CD14-positive monocyte (primary cell): ENCODE data around the gene DEPDC7. TPM values are rescaled to one million over a fixed set of nuclear protein-coding genes. Genes with fewer than 3 reads are reported as not detected.

Source experiments
- DNase-seq, 3 donors: peaks; one replicate each; pipeline ENCODE4 v3.0.0-alpha.2; 2011 to 2022
- H2AFZ ChIP-seq: 2 replicates; pipeline ENCODE4 v1.6.0; 2012; ENCODE audit warnings: mild to moderate bottlenecking, low read depth, low read length, inconsistent platforms; ENCODE audit not compliant: insufficient read depth, poor library complexity, severe bottlenecking
- H3K27ac ChIP-seq, 2 donors: 1 replicate in 1 of 2; 2 replicates in 1 of 2; pipeline ENCODE4 v1.5.1; 2012 to 2013; ENCODE audit warnings: low read length in 2 of 2, control low read depth in 1 of 2, inconsistent platforms in 1 of 2, low read depth in 1 of 2, mild to moderate bottlenecking in 1 of 2
- H3K27me3 ChIP-seq, 2 donors: one replicate each; pipeline versions ENCODE4 v1.6.0 to v1.6.1; 2011 to 2013; ENCODE audit warnings: low read length in 2 of 2; ENCODE audit not compliant: control insufficient read depth in 2 of 2, insufficient read depth in 2 of 2
- H3K36me3 ChIP-seq, 2 donors: replicated peaks in 1 of 2; 1 replicate in 1 of 2; 2 replicates in 1 of 2; pipeline versions ENCODE4 v1.5.1 to v1.6.1; 2012 to 2013; ENCODE audit warnings: low read length in 2 of 2, control low read depth in 1 of 2, inconsistent platforms in 1 of 2, mild to moderate bottlenecking in 1 of 2; ENCODE audit not compliant: insufficient read depth in 2 of 2, control insufficient read depth in 1 of 2
- H3K4me1 ChIP-seq, 2 donors: 1 replicate in 1 of 2; 2 replicates in 1 of 2; pipeline versions ENCODE4 v1.5.1 to v1.6.1; 2012 to 2013; ENCODE audit warnings: low read length in 2 of 2, control low read depth in 1 of 2, inconsistent platforms in 1 of 2, mild to moderate bottlenecking in 1 of 2, moderate library complexity in 1 of 2; ENCODE audit not compliant: insufficient read depth in 2 of 2, control insufficient read depth in 1 of 2
- H3K4me2 ChIP-seq: replicated peaks from 2 replicates; pipeline ENCODE3; 2012; ENCODE audit warnings: low read length, moderate library complexity, mild to moderate bottlenecking; ENCODE audit not compliant: poor library complexity, severe bottlenecking; ENCODE audit errors: extremely low read depth
- H3K4me3 ChIP-seq, 3 experiments: fragments of 200-600 bp in 1 of 3; sonication (generic) in 1 of 3; replicated peaks in 1 of 3; 1 replicate in 2 of 3; 2 replicates in 1 of 3; pipeline ENCODE4 v1.5.1; 2011 to 2013; ENCODE audit warnings: low read length in 3 of 3, mild to moderate bottlenecking in 3 of 3, control low read depth in 2 of 3, low read depth in 2 of 3, inconsistent platforms in 1 of 3, moderate library complexity in 1 of 3
- H3K79me2 ChIP-seq: 2 replicates; pipeline ENCODE4 v1.6.0; 2012; ENCODE audit warnings: mild to moderate bottlenecking, control low read depth, inconsistent platforms, low read length, moderate library complexity; ENCODE audit not compliant: insufficient read depth
- H3K9ac ChIP-seq: 2 replicates; pipeline ENCODE4 v1.6.0; 2017; ENCODE audit warnings: low read length, mild to moderate bottlenecking; ENCODE audit not compliant: insufficient read depth, poor library complexity, severe bottlenecking
- H3K9me3 ChIP-seq, 2 donors: replicated peaks in 1 of 2; 1 replicate in 1 of 2; 2 replicates in 1 of 2; pipeline versions ENCODE4 v1.5.1 to v1.6.1; 2012 to 2013; ENCODE audit warnings: low read length in 2 of 2, control low read depth in 1 of 2; ENCODE audit not compliant: control insufficient read depth in 1 of 2, insufficient read depth in 1 of 2
- H4K20me1 ChIP-seq: 2 replicates; pipeline ENCODE4 v1.6.0; 2012; ENCODE audit warnings: mild to moderate bottlenecking, low read length, control low read depth, moderate library complexity; ENCODE audit not compliant: insufficient read depth
- H3K27ac Mint-ChIP-seq, 7 donors: one replicate each; pipeline ENCODE4 v1.8.0; 2020; ENCODE audit warnings: mild to moderate bottlenecking in 7 of 7, mixed read lengths in 7 of 7, moderate library complexity in 6 of 7, inconsistent platforms in 2 of 7
- H3K27me3 Mint-ChIP-seq, 3 donors: one replicate each; pipeline ENCODE4 v1.8.0; 2021 to 2022; ENCODE audit warnings: low read depth in 3 of 3, mild to moderate bottlenecking in 3 of 3, mixed read lengths in 3 of 3, moderate library complexity in 3 of 3, inconsistent platforms in 1 of 3
- H3K36me3 Mint-ChIP-seq, 2 donors: one replicate each; pipeline ENCODE4 v1.8.0; 2020; ENCODE audit warnings: mixed read lengths in 2 of 2, inconsistent platforms in 1 of 2, mild to moderate bottlenecking in 1 of 2
- H3K4me1 Mint-ChIP-seq: one replicate; pipeline ENCODE4 v1.8.0; 2020; ENCODE audit warnings: mild to moderate bottlenecking, mixed read lengths
- H3K4me3 Mint-ChIP-seq, 2 donors: one replicate each; pipeline ENCODE4 v1.8.0; 2020; ENCODE audit warnings: mild to moderate bottlenecking in 2 of 2, mixed read lengths in 2 of 2, moderate library complexity in 1 of 2
- H3K9me3 Mint-ChIP-seq, 7 donors: one replicate each; pipeline ENCODE4 v1.8.0; 2020 to 2022; ENCODE audit warnings: mixed read lengths in 7 of 7, mild to moderate bottlenecking in 6 of 7, moderate library complexity in 6 of 7, inconsistent platforms in 2 of 7
- CTCF ChIP-seq: fragments of 200-600 bp; IDR thresholded peaks from one replicate; pipeline ENCODE4 v1.8.0; 2022; ENCODE audit warnings: antibody characterized with exemption, mild to moderate bottlenecking
- WGBS: methylation state at CpG from one replicate; pipeline ENCODE4 v1.1.5; 2013; ENCODE audit warnings: missing lambda C conversion rate; ENCODE audit not compliant: insufficient coverage; 5-methylcytosine and 5-hydroxymethylcytosine counted together
- intact Hi-C, 2 donors: fragments of 100-400 bp; cut with micrococcal nuclease; formaldehyde crosslinking; loops; one replicate each; pipeline versions ENCODE4 v1.15.0 to v1.15.1; 2023
- polyA plus RNA-seq, 3 donors: library from polyadenylated mRNA; depleted of rRNA in 1 of 3; unstranded in 2 of 3; stranded (reverse) in 1 of 3; fragments of 300-500 nt in 2 of 3; fragments of >200 nt in 1 of 3; fragmentation: Illumina TruSeq in 2 of 3; gene quantifications; 1 replicate in 2 of 3; 2 replicates in 1 of 3; pipeline ENCODE4 v1.2.3, GENCODE V29; 2012 to 2021

The DEPDC7 gene
- polyA plus RNA-seq, 3 donors, result 0.33 to 0.55 (median 0.48) TPM

- no peak for TF ChIP-seq CTCF
- Mint-ChIP-seq H3K4me3 (no peak overlapping the region), H3K36me3 (peaks cover 0 to 2% of the 10 kb centered on the region in 2 donors), H3K27ac (no peak overlapping the region), H3K4me1 (no peaks in the 10 kb centered on the region), H3K27me3 (peaks cover 0 to 2% (median 0%) of the 10 kb centered on the region in 3 donors), H3K9me3 (peaks cover 7 to 23% (median 13%) of the 10 kb centered on the region in 7 donors)
- no peaks in the 10 kb centered on the region for H4K20me1 ChIP-seq
- intact Hi-C loops, result no loop called here
- WGBS, result 97% methylated on average over 4 of the region's 8 CpGs
- H3K9me3 ChIP-seq, result peaks cover 3 to 5% of the 10 kb centered on the region in 2 donors
- no peak overlapping the region for H3K4me3 ChIP-seq
- H3K36me3 ChIP-seq, result no peaks in the 10 kb centered on the region
- H3K27ac ChIP-seq, result no peak overlapping the region
- H3K9ac ChIP-seq, result no peak overlapping the region
- no peaks in the 10 kb centered on the region for H3K4me1 ChIP-seq
- H3K4me2 ChIP-seq, result no peak overlapping the region
- no peaks in the 10 kb centered on the region for H3K27me3 ChIP-seq
- H3K79me2 ChIP-seq, result no peaks in the 10 kb centered on the region
- H2AFZ ChIP-seq, result no peak overlapping the region
- DNase-seq, result no peak
Measured at GRCh38 chr11:32987851-32988250, 27.8 kb upstream of the DEPDC7 start.

- intact Hi-C loops, result no loop called here
- Histone ChIP-seq H3K79me2 (no peaks in the 10 kb centered on the region), H3K27me3 (no peaks in the 10 kb centered on the region), H3K36me3 (no peaks in the 10 kb centered on the region), H3K4me3 (no peak overlapping the region), H2AFZ (no peak overlapping the region), H3K4me1 (no peaks in the 10 kb centered on the region), H3K9ac (no peak overlapping the region), H3K9me3 (peaks cover 3 to 5% of the 10 kb centered on the region in 2 donors), H3K4me2 (no peak overlapping the region), H4K20me1 (no peaks in the 10 kb centered on the region), H3K27ac (no peak overlapping the region)
- WGBS, result no CpG with 5 or more reads among the region's 1 CpG
- Mint-ChIP-seq H3K27me3 (peaks cover 0 to 2% (median 0%) of the 10 kb centered on the region in 3 donors), H3K4me1 (no peaks in the 10 kb centered on the region), H3K36me3 (no peaks in the 10 kb centered on the region), H3K4me3 (no peak overlapping the region), H3K27ac (no peak overlapping the region), H3K9me3 (peaks cover 9 to 25% (median 15%) of the 10 kb centered on the region in 7 donors)
- no peak for DNase-seq
- TF ChIP-seq CTCF, result no peak
Measured at GRCh38 chr11:32990481-32990880, 25.2 kb upstream of the DEPDC7 start.
